ENCODE data around the gene PHEX.

- TF ChIP-seq POLR2AphosphoS5 (IDR thresholded peaks at IDR 0.05; ENCODE audit: borderline replicate concordance, low read depth, low read length) (no peak), EZH2 (IDR thresholded peaks at IDR 0.05) (no peak), FOXP2 (optimal IDR thresholded peaks at IDR 0.05; ENCODE audit: control extremely low read depth, extremely low read length, insufficient read depth) (no peak)
Observed at GRCh38 chrX:22237479-22237878, 205.4 kb downstream of the PHEX start.
